HPDE6-E6E7 (cell line): ENCODE measurements around the gene ZNF205.

Experiments
- DNase-seq: peaks from one replicate; pipeline ENCODE4 v3.0.0; 2011; ENCODE audit warnings: missing footprints; ENCODE audit errors: extremely low spot score

Gene ZNF205

GRCh38 chr16:3101018-3101840 lies 11.2 kb upstream of the ZNF205 start:
- no peak for DNase-seq

- no peak for DNase-seq
Measured at GRCh38 chr16:3101841-3102470, 10.4 kb upstream of the ZNF205 start.

- DNase-seq: peak; percentile 90
Measured at GRCh38 chr16:3106205-3106928, 6.0 kb upstream of the ZNF205 start.

- no peak for DNase-seq
Measured at GRCh38 chr16:3112881-3113574, 642 bp downstream of the ZNF205 start.

GRCh38 chr16:3113765-3114479 lies 1.5 kb downstream of the ZNF205 start:
- no peak for DNase-seq

GRCh38 chr16:3115003-3115402 lies 2.6 kb downstream of the ZNF205 start:
- DNase-seq: no peak

- DNase-seq: no peak
Measured at GRCh38 chr16:3115561-3115960, 3.2 kb downstream of the ZNF205 start.

GRCh38 chr16:3118204-3118790 lies 5.9 kb downstream of the ZNF205 start:
- DNase-seq: no peak

GRCh38 chr16:3118846-3119245 lies 6.5 kb downstream of the ZNF205 start:
- no peak for DNase-seq

- DNase-seq: no peak
Measured at GRCh38 chr16:3119286-3119685, 6.9 kb downstream of the ZNF205 start.

- no peak for DNase-seq
Measured at GRCh38 chr16:3119701-3120408, 7.5 kb downstream of the ZNF205 start.

GRCh38 chr16:3120435-3120834 lies 8.0 kb downstream of the ZNF205 start:
- DNase-seq: no peak

- DNase-seq: no peak
Measured at GRCh38 chr16:3121851-3122467, 9.6 kb downstream of the ZNF205 start.

GRCh38 chr16:3122926-3123570 lies 10.7 kb downstream of the ZNF205 start:
- DNase-seq: no peak

GRCh38 chr16:3123986-3124886 lies 11.8 kb downstream of the ZNF205 start:
- DNase-seq: peak; percentile 87

- DNase-seq: no peak
Measured at GRCh38 chr16:3127745-3128144, 15.4 kb downstream of the ZNF205 start.

- DNase-seq: no peak
Measured at GRCh38 chr16:3129137-3130131, 17.0 kb downstream of the ZNF205 start.
